Measurements from ENCODE around the gene HTRA1.

DNA sequence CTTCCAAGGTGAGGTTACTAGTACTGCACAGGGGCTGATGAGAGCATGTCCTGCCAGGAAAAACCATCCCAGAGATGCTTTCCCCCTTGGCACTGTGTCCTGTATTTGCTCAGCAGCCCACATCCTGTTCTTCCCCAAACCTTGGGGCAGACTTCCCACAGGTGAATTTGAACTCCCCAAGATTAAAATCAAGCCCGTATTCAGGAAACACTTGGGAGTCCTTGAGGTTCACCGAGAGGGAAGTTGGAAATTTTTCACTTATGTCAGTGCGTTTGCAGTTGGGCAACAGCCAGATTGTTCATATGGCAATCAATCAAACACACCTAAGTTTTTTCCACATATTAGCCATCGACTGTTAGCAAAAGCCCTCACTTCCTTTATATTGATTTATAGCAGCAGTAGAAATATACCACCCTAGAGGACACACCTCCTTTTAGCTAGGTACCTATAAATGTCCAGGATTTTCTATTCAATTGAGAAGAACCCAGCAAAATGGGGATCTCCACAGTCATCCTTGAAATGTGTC is 99.0 kb downstream of the HTRA1 start, which contains the start of gene DMBT1:
- TF ChIP-seq, protein P1, sequence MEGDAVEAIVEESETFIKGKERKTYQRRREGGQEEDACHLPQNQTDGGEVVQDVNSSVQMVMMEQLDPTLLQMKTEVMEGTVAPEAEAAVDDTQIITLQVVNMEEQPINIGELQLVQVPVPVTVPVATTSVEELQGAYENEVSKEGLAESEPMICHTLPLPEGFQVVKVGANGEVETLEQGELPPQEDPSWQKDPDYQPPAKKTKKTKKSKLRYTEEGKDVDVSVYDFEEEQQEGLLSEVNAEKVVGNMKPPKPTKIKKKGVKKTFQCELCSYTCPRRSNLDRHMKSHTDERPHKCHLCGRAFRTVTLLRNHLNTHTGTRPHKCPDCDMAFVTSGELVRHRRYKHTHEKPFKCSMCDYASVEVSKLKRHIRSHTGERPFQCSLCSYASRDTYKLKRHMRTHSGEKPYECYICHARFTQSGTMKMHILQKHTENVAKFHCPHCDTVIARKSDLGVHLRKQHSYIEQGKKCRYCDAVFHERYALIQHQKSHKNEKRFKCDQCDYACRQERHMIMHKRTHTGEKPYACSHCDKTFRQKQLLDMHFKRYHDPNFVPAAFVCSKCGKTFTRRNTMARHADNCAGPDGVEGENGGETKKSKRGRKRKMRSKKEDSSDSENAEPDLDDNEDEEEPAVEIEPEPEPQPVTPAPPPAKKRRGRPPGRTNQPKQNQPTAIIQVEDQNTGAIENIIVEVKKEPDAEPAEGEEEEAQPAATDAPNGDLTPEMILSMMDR (IDR thresholded peaks at IDR 0.05): no peak
- TF ChIP-seq POLR2AphosphoS5 (IDR thresholded peaks at IDR 0.05) (no peak), POLR2A (IDR thresholded peaks at IDR 0.05) (no peak)

Data from stomach (tissue), 4 donors.